ENCODE results near the gene RBM12.

GRCh38 chr20:35657271-35657670 is 7.4 kb downstream of the RBM12 start:
- TF ChIP-seq CTCF (IDR thresholded peaks at IDR 0.05; ENCODE audit: low read depth, low read length, missing input control) (no peak), GABPA (IDR thresholded peaks at IDR 0.05 in 1 of 2, conservative IDR thresholded peaks at IDR 0.05 in 1 of 2) (no peak), MAX (IDR thresholded peaks at IDR 0.05) (no peak), ATF3 (IDR thresholded peaks at IDR 0.05) (no peak), RAD21 (IDR thresholded peaks at IDR 0.05) (no peak), YY1 (IDR thresholded peaks at IDR 0.05) (no peak), JUND (IDR thresholded peaks at IDR 0.05) (no peak), REST (IDR thresholded peaks at IDR 0.05) (no peak), EGR1 (IDR thresholded peaks at IDR 0.05; ENCODE audit: low read depth in 2 of 2) (no peak), SP1 (IDR thresholded peaks at IDR 0.05) (no peak), FOXA1 (IDR thresholded peaks at IDR 0.05) (no peak), NR2F2 (IDR thresholded peaks at IDR 0.05) (no peak), HNF4A (conservative IDR thresholded peaks at IDR 0.05) (no peak)

Measured in liver (tissue), 3 donors.